GM12891 (cell line): ENCODE data around the gene NR1D1. TPM values are rescaled to one million over a fixed set of nuclear protein-coding genes. Genes with fewer than 3 reads are reported as not detected.
"Not testable (repeated sequence)": the region's sequence is repeated elsewhere in the genome, so short reads cannot be mapped to it uniquely, and the experiment has no call there.

ENCODE experiments used
- DNase-seq: peaks from one replicate; pipeline ENCODE4 v3.0.0; 2011; ENCODE audit warnings: low spot score; ENCODE audit not compliant: insufficient read length
- FAIRE-seq: peaks from 2 replicates; lab custom pipeline; 2011; peaks lifted over from hg19 to GRCh38; lab: Jason Lieb, UNC
- PAX5 ChIP-seq: IDR thresholded peaks from 2 replicates; pipeline ENCODE4 v1.6.1; 2011; ENCODE audit warnings: low read length, moderate library complexity, mild to moderate bottlenecking; ENCODE audit not compliant: insufficient read depth, severe bottlenecking
- POLR2A ChIP-seq: IDR thresholded peaks from 2 replicates; pipeline ENCODE4 v1.6.1; 2011; ENCODE audit warnings: low read depth, low read length, control low read depth
- POLR2AphosphoS5 ChIP-seq: IDR thresholded peaks from 2 replicates; pipeline ENCODE4 v1.6.1; 2011; ENCODE audit warnings: low read depth, low read length, control low read depth
- POU2F2 ChIP-seq: IDR thresholded peaks from 2 replicates; pipeline ENCODE4 v1.6.1; 2011; ENCODE audit warnings: low read depth, mild to moderate bottlenecking, control low read depth, low read length, moderate library complexity
- SPI1 ChIP-seq: IDR thresholded peaks from 2 replicates; pipeline ENCODE4 v1.6.1; 2011; ENCODE audit warnings: low read depth, low read length, control low read depth
- TAF1 ChIP-seq: IDR thresholded peaks from 2 replicates; pipeline ENCODE4 v1.6.1; 2011; ENCODE audit warnings: low read depth, low read length, control low read depth
- polyA plus RNA-seq: library from polyadenylated mRNA; unstranded; fragments of >200 nt; gene quantifications from one replicate; pipeline ENCODE4 v1.2.1, GENCODE V29; 2012; ENCODE audit warnings: low read depth, missing spikeins, inconsistent platforms; ENCODE audit not compliant: missing spikeins

The NR1D1 gene
- polyA plus RNA-seq: 1.6 TPM

- DNase-seq (no peak), FAIRE-seq (no peak)
- no peak for TF ChIP-seq POU2F2
- no peak for TF ChIP-seq PAX5
- TF ChIP-seq POLR2AphosphoS5: no peak
- no peak for TF ChIP-seq POLR2A
- TF ChIP-seq SPI1: no peak
- TF ChIP-seq TAF1: no peak
Observed at GRCh38 chr17:40100419-40100668, at the start of gene NR1D1. Gene NR1D1 (minus strand): TSS chr17:40100589. CDS start chr17:40100094, 495 bp downstream.

- TF ChIP-seq PAX5 (no peak), POU2F2 (no peak), SPI1 (no peak)
- FAIRE-seq (no peak), DNase-seq (no peak)
Observed at GRCh38 chr17:40148527-40148926, 48.1 kb upstream of the NR1D1 start.

- DNase-seq: no peak
- no peak for FAIRE-seq
- TF ChIP-seq TAF1 (no peak), POU2F2 (no peak), POLR2A (no peak), PAX5 (no peak), SPI1 (no peak), POLR2AphosphoS5 (no peak)
Observed at GRCh38 chr17:40145476-40145875, 45.1 kb upstream of the NR1D1 start.

DNA sequence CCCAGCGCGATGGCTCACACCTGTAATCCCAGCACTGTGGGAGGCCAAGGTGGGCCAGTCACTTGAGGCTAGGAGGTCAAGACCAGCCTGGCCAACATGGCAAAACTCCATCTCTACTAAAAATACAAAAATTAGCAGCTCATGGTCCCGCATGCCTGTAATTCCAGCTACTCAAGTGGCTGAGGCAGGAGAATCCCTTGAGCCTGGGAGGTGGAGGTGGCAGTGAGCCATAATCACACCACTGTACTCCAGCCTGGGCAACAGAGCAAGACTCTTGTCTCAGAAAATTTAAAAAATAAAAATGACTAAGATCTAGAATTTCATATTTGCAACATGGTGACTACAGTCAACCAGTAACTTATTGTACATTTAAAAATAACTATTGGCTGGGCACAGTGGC, 42.8 kb upstream of the NR1D1 start:
- not testable (repeated sequence) for FAIRE-seq, DNase-seq

DNA sequence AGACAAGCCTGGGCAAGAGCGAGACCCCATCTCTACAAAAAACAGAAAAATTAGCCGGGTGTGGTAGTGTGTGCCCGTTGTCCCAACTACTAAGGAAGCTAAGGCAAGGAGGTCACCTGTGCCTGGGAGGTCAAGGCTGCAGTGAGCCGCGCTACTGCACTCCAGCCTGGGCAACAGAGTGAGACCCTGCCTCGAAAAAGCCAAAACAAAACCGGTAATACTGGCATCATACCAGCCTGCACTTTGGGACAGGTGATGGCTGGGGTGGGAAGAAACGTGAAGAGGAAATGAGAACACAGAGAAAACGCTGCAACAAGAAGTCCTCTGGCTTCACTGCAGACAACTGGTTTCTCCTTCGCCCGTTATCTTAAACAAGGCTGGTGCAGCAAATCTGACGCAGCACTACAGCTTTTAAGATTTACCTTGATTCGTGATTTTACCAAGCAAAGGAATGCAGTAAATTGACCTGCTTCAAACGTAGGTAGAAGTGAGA, 39.2 kb upstream of the NR1D1 start:
- no peak for TF ChIP-seq TAF1
- no peak for TF ChIP-seq POU2F2
- TF ChIP-seq SPI1: peak; percentile 66
- no peak for TF ChIP-seq POLR2AphosphoS5
- peak; percentile 38 for DNase-seq
- FAIRE-seq: no peak

DNA sequence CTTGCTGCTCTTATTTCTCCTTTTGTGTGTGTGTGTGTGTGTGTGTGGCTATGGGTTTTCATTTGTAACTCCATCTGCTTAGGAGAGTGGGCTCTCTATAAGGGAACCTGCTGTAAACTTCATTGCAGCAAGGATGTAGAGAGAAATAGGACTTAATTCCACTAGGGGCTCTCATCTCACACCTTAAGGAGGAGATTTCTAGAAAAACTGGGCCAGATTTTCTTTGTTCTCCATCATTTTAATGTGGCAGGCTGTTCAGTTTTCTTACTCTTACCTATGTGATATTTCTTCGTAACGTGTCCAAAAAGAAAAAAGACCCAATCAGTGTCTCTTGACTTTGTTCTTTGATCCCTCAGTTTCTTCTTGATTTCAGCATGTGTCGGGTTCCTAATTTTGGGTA, 35.4 kb upstream of the NR1D1 start:
- TF ChIP-seq PAX5: no peak
- TF ChIP-seq TAF1: no peak
- no peak for TF ChIP-seq POLR2A
- TF ChIP-seq POLR2AphosphoS5: no peak
- DNase-seq: no peak
- no peak for FAIRE-seq

- no peak for FAIRE-seq
Observed at GRCh38 chr17:40134184-40134583, 33.8 kb upstream of the NR1D1 start.

GRCh38 chr17:40130352-40131042, 30.1 kb upstream of the NR1D1 start:
- no peak for DNase-seq
- no peak for FAIRE-seq

More at GRCh38 chr17:40134184-40134583, 33.8 kb upstream of the NR1D1 start:
- no peak for DNase-seq
- no peak for TF ChIP-seq PAX5
- TF ChIP-seq POLR2A: no peak
- no peak for TF ChIP-seq POU2F2
- no peak for TF ChIP-seq POLR2AphosphoS5
- no peak for TF ChIP-seq TAF1
- TF ChIP-seq SPI1: no peak

DNA sequence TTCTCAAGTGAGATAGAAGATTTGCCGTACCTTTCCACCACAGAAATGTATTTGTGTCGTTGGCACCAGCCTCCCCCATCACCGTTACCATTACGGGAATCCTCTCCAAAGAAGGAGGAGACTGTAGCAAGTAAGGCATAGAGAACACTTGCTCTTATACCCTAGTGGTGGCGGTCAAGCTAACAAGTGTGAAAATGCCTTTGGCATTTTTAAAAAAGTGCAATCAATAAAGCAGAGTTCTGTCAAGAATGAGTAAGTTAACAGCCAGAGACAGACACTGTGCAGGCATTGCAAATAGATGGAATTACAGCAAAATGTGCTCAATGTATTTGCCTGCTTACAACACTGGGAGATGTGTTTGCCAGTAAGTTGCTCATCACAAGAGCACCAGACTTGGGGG, 29.1 kb upstream of the NR1D1 start:
- DNase-seq (no peak), FAIRE-seq (no peak)
- no peak for TF ChIP-seq POLR2A
- TF ChIP-seq PAX5: no peak
- no peak for TF ChIP-seq SPI1
- no peak for TF ChIP-seq TAF1
- no peak for TF ChIP-seq POLR2AphosphoS5
- TF ChIP-seq POU2F2: no peak

More at GRCh38 chr17:40130352-40131042, 30.1 kb upstream of the NR1D1 start:
- no peak for TF ChIP-seq POU2F2
- TF ChIP-seq POLR2AphosphoS5: 0 out of 2 replicates have a peak, but pooled peaks have one; percentile 37

- no peak for DNase-seq
- FAIRE-seq: peak; percentile 40
- TF ChIP-seq SPI1 (no peak), POLR2AphosphoS5 (no peak), POU2F2 (no peak), TAF1 (no peak), POLR2A (no peak), PAX5 (no peak)
Observed at GRCh38 chr17:40124279-40125141, 24.1 kb upstream of the NR1D1 start.

DNA sequence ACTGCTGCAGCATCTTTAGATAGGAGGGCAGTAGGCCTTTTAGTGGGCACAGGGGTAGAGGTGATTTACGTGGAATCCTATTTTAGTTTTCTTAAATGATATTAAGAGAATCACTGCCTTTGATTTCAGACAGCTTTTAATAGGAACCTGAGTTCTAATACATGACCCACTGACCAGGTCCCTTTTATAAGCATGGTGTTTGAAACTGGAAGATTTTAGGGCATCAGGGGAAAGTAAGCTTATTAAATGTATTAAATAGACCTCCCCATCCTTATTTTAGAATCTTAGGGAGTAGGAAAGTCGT, 23.4 kb upstream of the NR1D1 start:
- no peak for TF ChIP-seq POLR2AphosphoS5
- TF ChIP-seq POLR2A: no peak
- TF ChIP-seq SPI1: no peak
- no peak for TF ChIP-seq POU2F2
- no peak for TF ChIP-seq PAX5
- TF ChIP-seq TAF1: no peak
- DNase-seq (no peak), FAIRE-seq (no peak)
